Keratinocyte (primary cell): ENCODE measurements around the gene DENND1A. TPM values are rescaled to one million over a fixed set of nuclear protein-coding genes. Genes with fewer than 3 reads are reported as not detected.
"Not testable (repeated sequence)": the region's sequence is repeated elsewhere in the genome, so short reads cannot be mapped to it uniquely, and the experiment has no call there.

ENCODE experiments used
- DNase-seq: peaks from one replicate; pipeline ENCODE4 v3.0.0-alpha.2; 2011; ENCODE audit warnings: low read depth, missing footprints, low spot score
- FAIRE-seq: peaks from 2 replicates; lab custom pipeline; 2011; peaks lifted over from hg19 to GRCh38; lab: Jason Lieb, UNC
- H2AFZ ChIP-seq: 2 replicates; pipeline ENCODE4 v1.6.0; 2012; ENCODE audit warnings: low read length, control low read depth, inconsistent platforms; ENCODE audit not compliant: control insufficient read depth
- H3K27ac ChIP-seq: 2 replicates; pipeline ENCODE4 v1.5.1; 2011; ENCODE audit warnings: low read length; ENCODE audit not compliant: control insufficient read depth, insufficient read depth
- H3K27me3 ChIP-seq: 3 replicates; pipeline ENCODE4 v1.6.0; 2011; ENCODE audit warnings: low read length; ENCODE audit not compliant: control insufficient read depth, insufficient read depth; ENCODE audit errors: extremely low read depth
- H3K36me3 ChIP-seq, 2 experiments: 2 replicates in 1 of 2; 3 replicates in 1 of 2; pipeline ENCODE4 v1.5.1; 2011; ENCODE audit warnings: low read length in 2 of 2, mild to moderate bottlenecking in 1 of 2; ENCODE audit not compliant: control insufficient read depth in 2 of 2, insufficient read depth in 2 of 2; ENCODE audit errors: extremely low read depth in 1 of 2
- H3K4me1 ChIP-seq: 3 replicates; pipeline ENCODE4 v1.5.1; 2011; ENCODE audit warnings: low read length; ENCODE audit not compliant: control insufficient read depth, insufficient read depth; ENCODE audit errors: extremely low read depth
- H3K4me2 ChIP-seq: 3 replicates; pipeline ENCODE4 v1.6.0; 2011; ENCODE audit warnings: low read depth, low read length; ENCODE audit not compliant: control insufficient read depth, insufficient read depth; ENCODE audit errors: extremely low read depth
- H3K4me3 ChIP-seq, 3 experiments: fragments of 200-600 bp in 1 of 3; sonication (generic) in 1 of 3; 2 replicates in 2 of 3; 3 replicates in 1 of 3; pipeline ENCODE4 v1.5.1; 2011 to 2016; ENCODE audit warnings: low read length in 3 of 3, mild to moderate bottlenecking in 3 of 3, control low read depth in 2 of 3, inconsistent platforms in 1 of 3, low read depth in 1 of 3, mixed read lengths in 1 of 3, mixed run types in 1 of 3, moderate library complexity in 1 of 3; ENCODE audit not compliant: control insufficient read depth in 2 of 3, insufficient read depth in 2 of 3; ENCODE audit errors: extremely low read depth in 1 of 3
- H3K79me2 ChIP-seq: 2 replicates; pipeline ENCODE4 v1.6.0; 2012; ENCODE audit warnings: low read length; ENCODE audit not compliant: control insufficient read depth, insufficient read depth
- H3K9ac ChIP-seq: 3 replicates; pipeline ENCODE4 v1.6.0; 2011; ENCODE audit warnings: low read length; ENCODE audit not compliant: control insufficient read depth, insufficient read depth; ENCODE audit errors: extremely low read depth
- H3K9me1 ChIP-seq: 3 replicates; pipeline ENCODE4 v1.6.0; 2011; ENCODE audit warnings: low read length; ENCODE audit not compliant: control insufficient read depth, insufficient read depth; ENCODE audit errors: extremely low read depth
- H3K9me3 ChIP-seq: 2 replicates; pipeline ENCODE4 v1.5.1; 2012; ENCODE audit warnings: low read depth, low read length; ENCODE audit not compliant: control insufficient read depth
- H4K20me1 ChIP-seq: 3 replicates; pipeline ENCODE4 v1.6.0; 2011; ENCODE audit warnings: low read length; ENCODE audit not compliant: control insufficient read depth, insufficient read depth; ENCODE audit errors: extremely low read depth
- EZH2 ChIP-seq: IDR thresholded peaks from one replicate; pipeline ENCODE4 v1.6.1; 2012; ENCODE audit warnings: inconsistent platforms, mild to moderate bottlenecking, low read length, moderate library complexity
- dilution Hi-C: fragments of 300-500 bp; cut with MboI; formaldehyde crosslinking; loops from one replicate; pipeline ENCODE4 v1.7.0; 2020; ENCODE audit warnings: low sequenced_read_pairs; ENCODE audit not compliant: extremely low pct_ligation_motif_present
- polyA plus RNA-seq, 5 experiments: library from polyadenylated mRNA; depleted of rRNA in 3 of 5; stranded (reverse) in 3 of 5; stranded (forward) in 1 of 5; unstranded in 1 of 5; fragments of >200 nt; gene quantifications; 1 replicate in 1 of 5; 2 replicates in 3 of 5; 3 replicates in 1 of 5; pipeline versions ENCODE4 v1.2.1 to v1.2.3, GENCODE V29; 2011 to 2012; ENCODE audit warnings: missing spikeins in 2 of 5, low read depth in 1 of 5, low replicate concordance in 1 of 5
- TF ChIP-seq, protein P1 (sequence below), 3 experiments: IDR thresholded peaks in 1 of 3; conservative IDR thresholded peaks in 1 of 3; optimal IDR thresholded peaks in 1 of 3; 2 replicates in 2 of 3; 3 replicates in 1 of 3; pipeline versions ENCODE3 to v1.5.1; 2011; ENCODE audit warnings: low read length in 3 of 3, mild to moderate bottlenecking in 3 of 3, moderate library complexity in 2 of 3, control low read depth in 1 of 3, inconsistent platforms in 1 of 3; ENCODE audit not compliant: insufficient read depth in 2 of 3; ENCODE audit errors: extremely low read depth in 1 of 3

The DENND1A gene
- polyA plus RNA-seq, 1 donor (not counting 4 experiments of a cell fraction or from before 2014, with no cell fraction given) = 13.0 TPM

DNA sequence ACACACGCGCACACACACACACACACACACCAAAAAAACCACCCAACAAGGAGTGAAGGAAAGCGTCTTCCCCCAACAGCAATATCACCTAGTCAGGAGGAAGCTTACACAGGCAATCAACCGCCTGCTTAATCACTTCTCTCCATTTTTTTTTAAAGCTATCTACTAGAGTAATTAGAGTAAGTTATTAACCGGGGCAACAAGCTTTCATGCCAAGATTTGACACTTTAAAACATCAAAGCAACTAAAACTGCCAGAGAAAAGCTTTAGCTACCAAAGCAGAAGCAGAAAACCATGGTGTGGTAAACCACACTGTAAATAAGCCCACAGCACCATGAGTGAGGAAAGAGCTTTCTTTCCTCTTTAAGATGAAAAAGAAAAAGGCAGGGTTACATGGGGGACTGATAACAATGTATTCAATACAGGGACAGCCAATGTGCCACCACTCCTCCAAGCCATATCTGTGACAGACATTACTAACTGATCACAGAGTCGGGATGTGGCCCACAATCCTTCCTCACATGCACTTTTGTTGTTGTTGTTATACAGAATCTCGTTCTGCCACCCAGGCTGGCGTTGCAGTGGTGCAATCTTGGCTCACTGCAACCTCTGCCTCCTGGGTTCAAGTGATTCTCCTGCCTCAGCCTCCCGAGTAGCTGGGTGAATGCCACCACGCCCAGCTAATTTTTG is 291.8 kb downstream of the DENND1A start:
- no peak overlapping the region for H3K4me3 ChIP-seq
- DNase-seq (no peak), FAIRE-seq (no peak)

DNA sequence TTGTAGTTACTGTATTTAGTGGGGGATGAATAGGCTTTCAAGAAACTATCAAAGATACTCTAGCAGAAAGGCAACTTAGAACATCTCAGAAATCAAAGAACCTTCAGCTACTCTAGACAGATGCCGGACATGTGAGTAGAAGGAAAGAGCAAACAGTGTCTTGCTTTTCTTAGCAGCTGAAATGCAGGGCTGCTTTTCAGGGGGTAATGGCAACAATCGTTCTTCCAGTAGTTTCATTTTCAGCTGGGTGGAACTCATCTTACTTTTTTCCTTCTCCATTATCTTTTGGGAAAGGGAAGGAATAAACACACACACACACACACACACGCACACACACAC is 292.4 kb downstream of the DENND1A start:
- Histone ChIP-seq H4K20me1 (no peaks in the 10 kb centered on the region), H3K9ac (no peak overlapping the region), H2AFZ (no peak overlapping the region), H3K79me2 (no peaks in the 10 kb centered on the region), H3K4me1 (no peaks in the 10 kb centered on the region), H3K27ac (no peak overlapping the region), H3K27me3 (no peaks in the 10 kb centered on the region), H3K4me2 (no peak overlapping the region), H3K9me1 (no peaks in the 10 kb centered on the region), H3K36me3 (peaks cover 0 to 1% of the 10 kb centered on the region in 2 experiments), H3K9me3 (no peaks in the 10 kb centered on the region), H3K4me3 (no peak overlapping the region)
- no peak for DNase-seq
- no peak for FAIRE-seq
- dilution Hi-C loops = no loop called here
- TF ChIP-seq EZH2 = no peak

More for the DNA sequence above, 291.8 kb downstream of the DENND1A start:
- no peak overlapping the region for H3K4me2 ChIP-seq
- no peak overlapping the region for H3K27ac ChIP-seq
- H3K9ac ChIP-seq = no peak overlapping the region
- peaks cover 0 to 1% of the 10 kb centered on the region in 2 experiments for H3K36me3 ChIP-seq
- no peaks in the 10 kb centered on the region for H4K20me1 ChIP-seq
- H3K79me2 ChIP-seq = no peaks in the 10 kb centered on the region
- no peaks in the 10 kb centered on the region for H3K27me3 ChIP-seq
- no peaks in the 10 kb centered on the region for H3K9me3 ChIP-seq
- no peaks in the 10 kb centered on the region for H3K4me1 ChIP-seq
- no peak overlapping the region for H2AFZ ChIP-seq
- H3K9me1 ChIP-seq = no peaks in the 10 kb centered on the region
- dilution Hi-C loops = no loop called here
- no peak for TF ChIP-seq EZH2
- TF ChIP-seq, protein P1, sequence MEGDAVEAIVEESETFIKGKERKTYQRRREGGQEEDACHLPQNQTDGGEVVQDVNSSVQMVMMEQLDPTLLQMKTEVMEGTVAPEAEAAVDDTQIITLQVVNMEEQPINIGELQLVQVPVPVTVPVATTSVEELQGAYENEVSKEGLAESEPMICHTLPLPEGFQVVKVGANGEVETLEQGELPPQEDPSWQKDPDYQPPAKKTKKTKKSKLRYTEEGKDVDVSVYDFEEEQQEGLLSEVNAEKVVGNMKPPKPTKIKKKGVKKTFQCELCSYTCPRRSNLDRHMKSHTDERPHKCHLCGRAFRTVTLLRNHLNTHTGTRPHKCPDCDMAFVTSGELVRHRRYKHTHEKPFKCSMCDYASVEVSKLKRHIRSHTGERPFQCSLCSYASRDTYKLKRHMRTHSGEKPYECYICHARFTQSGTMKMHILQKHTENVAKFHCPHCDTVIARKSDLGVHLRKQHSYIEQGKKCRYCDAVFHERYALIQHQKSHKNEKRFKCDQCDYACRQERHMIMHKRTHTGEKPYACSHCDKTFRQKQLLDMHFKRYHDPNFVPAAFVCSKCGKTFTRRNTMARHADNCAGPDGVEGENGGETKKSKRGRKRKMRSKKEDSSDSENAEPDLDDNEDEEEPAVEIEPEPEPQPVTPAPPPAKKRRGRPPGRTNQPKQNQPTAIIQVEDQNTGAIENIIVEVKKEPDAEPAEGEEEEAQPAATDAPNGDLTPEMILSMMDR (optimal IDR thresholded peaks at IDR 0.05 in 1 of 3, IDR thresholded peaks at IDR 0.05 in 1 of 3, conservative IDR thresholded peaks at IDR 0.05 in 1 of 3; ENCODE audit: extremely low read depth in 1 of 3, insufficient read depth in 2 of 3, low read length in 3 of 3) = no peak

DNA sequence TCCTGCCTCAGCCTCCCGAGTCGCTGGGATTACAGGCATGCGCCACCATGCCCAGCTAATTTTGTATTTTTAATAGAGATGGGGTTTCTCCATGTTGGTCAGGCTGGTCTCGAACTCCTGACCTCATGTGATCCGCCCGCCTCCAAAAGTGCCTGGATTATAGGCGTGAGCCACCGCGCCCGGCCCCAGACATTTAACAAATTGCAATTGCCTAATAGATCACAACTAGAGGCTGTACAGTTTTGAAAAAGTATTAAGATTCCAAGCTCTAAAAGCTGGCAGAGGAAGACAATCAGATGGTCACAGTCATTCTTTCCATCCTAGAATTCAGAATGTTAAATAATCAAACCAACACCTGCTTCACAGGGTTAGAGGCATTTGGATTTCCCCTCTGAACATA is 293.1 kb downstream of the DENND1A start:
- H3K27me3 ChIP-seq, dilution Hi-C loops, H3K36me3 ChIP-seq, DNase-seq, FAIRE-seq, H4K20me1 ChIP-seq, H3K9me1 ChIP-seq, H3K9me3 ChIP-seq, H3K4me2 ChIP-seq, H3K79me2 ChIP-seq, H2AFZ ChIP-seq, H3K4me3 ChIP-seq, H3K9ac ChIP-seq, H3K4me1 ChIP-seq, H3K27ac ChIP-seq: not testable (repeated sequence)
